Neuron (in vitro differentiated cells): ENCODE data around the gene KCNH6.

Source experiments
- H2AFZ ChIP-seq: one replicate; pipeline ENCODE4 v1.6.1; 2013; ENCODE audit warnings: low read depth, mild to moderate bottlenecking, inconsistent platforms, low read length, moderate library complexity
- H3K27me3 ChIP-seq: one replicate; pipeline ENCODE4 v1.6.1; 2013; ENCODE audit warnings: low read length; ENCODE audit not compliant: insufficient read depth
- H3K36me3 ChIP-seq: one replicate; pipeline ENCODE4 v1.6.1; 2013; ENCODE audit warnings: low read length; ENCODE audit not compliant: insufficient read depth
- H3K4me1 ChIP-seq: one replicate; pipeline ENCODE4 v1.6.1; 2013; ENCODE audit warnings: low read length; ENCODE audit not compliant: insufficient read depth
- H3K4me3 ChIP-seq: 2 replicates; pipeline ENCODE4 v1.5.1; 2013; ENCODE audit warnings: mild to moderate bottlenecking, low read length, moderate library complexity
- H3K9me3 ChIP-seq: one replicate; pipeline ENCODE4 v1.6.1; 2013; ENCODE audit warnings: low read length

The KCNH6 gene

GRCh38 chr17:63480826-63481487 is 42.2 kb upstream of the KCNH6 start:
- no peak overlapping the region for H2AFZ ChIP-seq
- H3K36me3 ChIP-seq = no peaks in the 10 kb centered on the region
- peaks cover 11% of the 10 kb centered on the region for H3K4me1 ChIP-seq
- H3K4me3 ChIP-seq = no peak overlapping the region
- no peaks in the 10 kb centered on the region for H3K9me3 ChIP-seq
- H3K27me3 ChIP-seq = peaks cover 52% of the 10 kb centered on the region

- H3K27me3 ChIP-seq = peaks cover 49% of the 10 kb centered on the region
- no peak overlapping the region for H2AFZ ChIP-seq
- no peaks in the 10 kb centered on the region for H3K9me3 ChIP-seq
- H3K4me1 ChIP-seq = peaks cover 8% of the 10 kb centered on the region
- H3K4me3 ChIP-seq = no peak overlapping the region
- H3K36me3 ChIP-seq = no peaks in the 10 kb centered on the region
These were observed 41.7 kb upstream of the KCNH6 start for GRCh38 chr17:63481488-63481870.

GRCh38 chr17:63482509-63482908 is 40.6 kb upstream of the KCNH6 start:
- H3K9me3 ChIP-seq = no peaks in the 10 kb centered on the region

GRCh38 chr17:63483038-63483437 is 40.1 kb upstream of the KCNH6 start:
- H3K4me1 ChIP-seq = peaks cover under 1% of the 10 kb centered on the region
- H3K27me3 ChIP-seq = peaks cover 47% of the 10 kb centered on the region
- no peaks in the 10 kb centered on the region for H3K9me3 ChIP-seq
- H3K36me3 ChIP-seq = no peaks in the 10 kb centered on the region
- H2AFZ ChIP-seq = no peak overlapping the region
- no peak overlapping the region for H3K4me3 ChIP-seq

More at GRCh38 chr17:63482509-63482908, 40.6 kb upstream of the KCNH6 start:
- Histone ChIP-seq H3K36me3 (no peaks in the 10 kb centered on the region), H3K27me3 (peaks cover 52% of the 10 kb centered on the region), H3K4me1 (peaks cover 6% of the 10 kb centered on the region), H2AFZ (no peak overlapping the region), H3K4me3 (no peak overlapping the region)

GRCh38 chr17:63483655-63484575 is 39.2 kb upstream of the KCNH6 start:
- Histone ChIP-seq H3K9me3 (no peaks in the 10 kb centered on the region), H3K4me3 (no peak overlapping the region), H2AFZ (no peak overlapping the region), H3K27me3 (peaks cover 41% of the 10 kb centered on the region), H3K4me1 (no peaks in the 10 kb centered on the region), H3K36me3 (no peaks in the 10 kb centered on the region)

GRCh38 chr17:63486317-63487013 is 36.7 kb upstream of the KCNH6 start:
- peaks cover 44% of the 10 kb centered on the region for H3K27me3 ChIP-seq
- H3K36me3 ChIP-seq = no peaks in the 10 kb centered on the region
- no peaks in the 10 kb centered on the region for H3K9me3 ChIP-seq
- no peaks in the 10 kb centered on the region for H3K4me1 ChIP-seq
- H2AFZ ChIP-seq = no peak overlapping the region
- no peak overlapping the region for H3K4me3 ChIP-seq

GRCh38 chr17:63487014-63487339 is 36.2 kb upstream of the KCNH6 start:
- Histone ChIP-seq H3K4me3 (no peak overlapping the region), H3K9me3 (no peaks in the 10 kb centered on the region), H3K27me3 (peaks cover 47% of the 10 kb centered on the region), H2AFZ (no peak overlapping the region), H3K4me1 (no peaks in the 10 kb centered on the region), H3K36me3 (no peaks in the 10 kb centered on the region)

GRCh38 chr17:63488851-63489250 is 34.3 kb upstream of the KCNH6 start:
- Histone ChIP-seq H3K4me3 (no peak overlapping the region), H3K27me3 (peaks cover 47% of the 10 kb centered on the region)

GRCh38 chr17:63489291-63489690 is 33.9 kb upstream of the KCNH6 start:
- Histone ChIP-seq H3K27me3 (peaks cover 49% of the 10 kb centered on the region), H3K36me3 (no peaks in the 10 kb centered on the region), H3K4me3 (no peak overlapping the region)

More at GRCh38 chr17:63488851-63489250, 34.3 kb upstream of the KCNH6 start:
- no peaks in the 10 kb centered on the region for H3K4me1 ChIP-seq
- no peaks in the 10 kb centered on the region for H3K9me3 ChIP-seq
- no peaks in the 10 kb centered on the region for H3K36me3 ChIP-seq
- H2AFZ ChIP-seq = no peak overlapping the region

GRCh38 chr17:63490329-63490728 is 32.8 kb upstream of the KCNH6 start:
- Histone ChIP-seq H3K4me3 (no peak overlapping the region), H3K27me3 (peaks cover 50% of the 10 kb centered on the region), H3K4me1 (no peaks in the 10 kb centered on the region), H3K9me3 (no peaks in the 10 kb centered on the region), H2AFZ (no peak overlapping the region), H3K36me3 (no peaks in the 10 kb centered on the region)

More at GRCh38 chr17:63489291-63489690, 33.9 kb upstream of the KCNH6 start:
- Histone ChIP-seq H3K4me1 (no peaks in the 10 kb centered on the region), H2AFZ (no peak overlapping the region), H3K9me3 (no peaks in the 10 kb centered on the region)

GRCh38 chr17:63490858-63491400 is 32.2 kb upstream of the KCNH6 start:
- Histone ChIP-seq H3K4me1 (no peaks in the 10 kb centered on the region), H3K36me3 (no peaks in the 10 kb centered on the region), H2AFZ (no peak overlapping the region), H3K9me3 (no peaks in the 10 kb centered on the region), H3K27me3 (peaks cover 50% of the 10 kb centered on the region), H3K4me3 (no peak overlapping the region)

- Histone ChIP-seq H3K4me3 (no peak overlapping the region), H3K27me3 (peaks cover 50% of the 10 kb centered on the region), H3K9me3 (no peaks in the 10 kb centered on the region), H3K4me1 (no peaks in the 10 kb centered on the region), H3K36me3 (no peaks in the 10 kb centered on the region), H2AFZ (no peak overlapping the region)
These were observed 31.7 kb upstream of the KCNH6 start for GRCh38 chr17:63491413-63491812.
